Measurements from ENCODE around the gene HOXD4.

DNA sequence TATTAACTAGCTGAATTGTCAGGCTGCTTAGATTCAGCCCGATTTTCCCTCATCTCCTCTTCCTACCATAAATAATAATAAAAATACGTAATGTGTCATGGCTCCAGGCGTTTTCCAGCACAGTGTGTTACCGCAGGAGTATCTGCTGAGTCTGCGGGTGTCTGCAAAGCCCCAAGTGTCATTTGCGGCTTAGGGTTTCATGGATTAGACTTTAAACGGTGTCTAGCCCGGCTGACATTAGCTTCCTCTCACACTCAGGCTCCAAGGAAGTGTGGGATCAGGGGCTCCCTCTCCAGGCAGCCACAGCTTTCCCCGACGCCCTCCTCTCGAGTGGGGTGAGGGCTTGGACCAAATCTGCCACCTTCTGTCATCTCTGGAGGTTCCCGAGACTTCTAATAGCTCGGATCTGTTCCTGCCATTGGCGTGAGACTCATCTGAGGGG, 23.1 kb downstream of the HOXD4 start:
- TF ChIP-seq, protein P1, sequence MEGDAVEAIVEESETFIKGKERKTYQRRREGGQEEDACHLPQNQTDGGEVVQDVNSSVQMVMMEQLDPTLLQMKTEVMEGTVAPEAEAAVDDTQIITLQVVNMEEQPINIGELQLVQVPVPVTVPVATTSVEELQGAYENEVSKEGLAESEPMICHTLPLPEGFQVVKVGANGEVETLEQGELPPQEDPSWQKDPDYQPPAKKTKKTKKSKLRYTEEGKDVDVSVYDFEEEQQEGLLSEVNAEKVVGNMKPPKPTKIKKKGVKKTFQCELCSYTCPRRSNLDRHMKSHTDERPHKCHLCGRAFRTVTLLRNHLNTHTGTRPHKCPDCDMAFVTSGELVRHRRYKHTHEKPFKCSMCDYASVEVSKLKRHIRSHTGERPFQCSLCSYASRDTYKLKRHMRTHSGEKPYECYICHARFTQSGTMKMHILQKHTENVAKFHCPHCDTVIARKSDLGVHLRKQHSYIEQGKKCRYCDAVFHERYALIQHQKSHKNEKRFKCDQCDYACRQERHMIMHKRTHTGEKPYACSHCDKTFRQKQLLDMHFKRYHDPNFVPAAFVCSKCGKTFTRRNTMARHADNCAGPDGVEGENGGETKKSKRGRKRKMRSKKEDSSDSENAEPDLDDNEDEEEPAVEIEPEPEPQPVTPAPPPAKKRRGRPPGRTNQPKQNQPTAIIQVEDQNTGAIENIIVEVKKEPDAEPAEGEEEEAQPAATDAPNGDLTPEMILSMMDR (IDR thresholded peaks at IDR 0.05; ENCODE audit: low read depth, low read length) = no peak
- no peak for TF ChIP-seq EZH2phosphoT487 (IDR thresholded peaks at IDR 0.05; ENCODE audit: low read depth)

Data from OCI-LY3 (cell line).